NCI-H345 treated with DMSO at 0.1 percent for 48 hours (cell line): ENCODE data around the gene DUOXA1.
"Not testable (repeated sequence)": the region's sequence is repeated elsewhere in the genome, so short reads cannot be mapped to it uniquely, and the experiment has no call there.

ENCODE experiments used
- DNase-seq: peaks from one replicate; lab custom pipeline; 2025; ENCODE audit not compliant: unreplicated experiment; lab: John Stamatoyannopoulos, UW

DUOXA1 gene

GRCh38 chr15:45151998-45152828 is 22.5 kb upstream of the DUOXA1 start:
- no peak for DNase-seq

- no peak for DNase-seq
Measured at GRCh38 chr15:45150997-45151396, 21.3 kb upstream of the DUOXA1 start.

- no peak for DNase-seq
Measured at GRCh38 chr15:45150481-45150880, 20.8 kb upstream of the DUOXA1 start.

- no peak for DNase-seq
Measured at GRCh38 chr15:45149060-45149459, 19.4 kb upstream of the DUOXA1 start.

- no peak for DNase-seq
Measured at GRCh38 chr15:45148076-45149059, 18.7 kb upstream of the DUOXA1 start.

- DNase-seq, result no peak
Measured at GRCh38 chr15:45147606-45148005, 17.9 kb upstream of the DUOXA1 start.

GRCh38 chr15:45146405-45146804 is 16.7 kb upstream of the DUOXA1 start:
- DNase-seq, result no peak

GRCh38 chr15:45144775-45145174 is 15.1 kb upstream of the DUOXA1 start:
- no peak for DNase-seq

GRCh38 chr15:45143946-45144345 is 14.3 kb upstream of the DUOXA1 start:
- DNase-seq, result no peak

GRCh38 chr15:45143056-45143455 is 13.4 kb upstream of the DUOXA1 start:
- no peak for DNase-seq

GRCh38 chr15:45141386-45141785 is 11.7 kb upstream of the DUOXA1 start:
- no peak for DNase-seq

GRCh38 chr15:45140557-45141250 is 11.0 kb upstream of the DUOXA1 start:
- no peak for DNase-seq

GRCh38 chr15:45139770-45140169 is 10.1 kb upstream of the DUOXA1 start:
- DNase-seq, result no peak

GRCh38 chr15:45138814-45139765 is 9.4 kb upstream of the DUOXA1 start:
- DNase-seq, result no peak

GRCh38 chr15:45137703-45138102 is 8.0 kb upstream of the DUOXA1 start:
- no peak for DNase-seq

- DNase-seq, result no peak
Measured at GRCh38 chr15:45136378-45136764, 6.7 kb upstream of the DUOXA1 start.

GRCh38 chr15:45135705-45136377 is 6.2 kb upstream of the DUOXA1 start:
- DNase-seq, result not testable (repeated sequence)

GRCh38 chr15:45134682-45135604 is 5.3 kb upstream of the DUOXA1 start:
- no peak for DNase-seq

GRCh38 chr15:45134046-45134445 is 4.4 kb upstream of the DUOXA1 start:
- no peak for DNase-seq
